HepG2 (cell line): ENCODE results near the gene ARL2. TPM values are rescaled to one million over a fixed set of nuclear protein-coding genes. Genes with fewer than 3 reads are reported as not detected.
A peak's percentile ranks its signal among the peaks of the same experiment; 100 is the strongest.

Experiments
- ATAC-seq: fragments of 200-7000 bp; cut with Tn5 transposase; 3 replicates; pipeline ENCODE4 v1.9.1; 2020; ENCODE audit warnings: mild to moderate bottlenecking, moderate library complexity
- BruUV-seq: library from RNA; stranded (reverse); fragments of 400-500 nt; replicated peaks from 2 replicates; lab custom pipeline; 2021; lab: Mats Ljungman, UMichigan
- CTCF ChIA-PET: fragments of 300-600 bp; formaldehyde crosslinking; extraction: SDS; loops from one replicate; lab custom pipeline; 2021; ENCODE audit warnings: low total read pairs, inconsistent platforms, low intra/inter-chr PET ratio; lab: Yijun Ruan, JAX
- POLR2A ChIA-PET: fragments of 350-600 bp; sonication (Branson Sonifier 250); formaldehyde crosslinking; loops from one replicate; lab custom pipeline; 2020; ENCODE audit warnings: antibody characterized with exemption, inconsistent platforms; lab: Yijun Ruan, JAX
- DNase-seq: peaks from one replicate; pipeline ENCODE4 v3.0.0-alpha.2; 2015; ENCODE audit warnings: low spot score
- FAIRE-seq: peaks from 3 replicates; lab custom pipeline; 2011; peaks lifted over from hg19 to GRCh38; lab: Jason Lieb, UNC
- H2AFZ ChIP-seq: one replicate; pipeline ENCODE4 v1.6.1; 2011; ENCODE audit warnings: low read length, inconsistent platforms
- H3K27ac ChIP-seq: fragments of 300-600 bp; 3 replicates; pipeline ENCODE4 v1.8.0; 2011; ENCODE audit warnings: mixed run types, mild to moderate bottlenecking, mixed read lengths, low read length, inconsistent platforms; ENCODE audit not compliant: insufficient read depth; ENCODE audit errors: extremely low read length
- H3K27me3 ChIP-seq, 2 experiments: fragments of 200-600 bp in 1 of 2; 2 replicates in 1 of 2; 3 replicates in 1 of 2; pipeline versions ENCODE4 v1.6.0 to v1.8.0; 2011; ENCODE audit warnings: low read length in 2 of 2, mild to moderate bottlenecking in 2 of 2, moderate library complexity in 2 of 2, inconsistent platforms in 1 of 2; ENCODE audit not compliant: insufficient read depth in 2 of 2, control insufficient read depth in 1 of 2
- H3K36me3 ChIP-seq, 2 experiments: fragments of 200-600 bp in 1 of 2; replicated peaks in 1 of 2; 2 replicates in 1 of 2; 3 replicates in 1 of 2; pipeline versions ENCODE4 v1.5.1 to v1.8.0; 2011; ENCODE audit warnings: low read length in 2 of 2, inconsistent platforms in 1 of 2; ENCODE audit not compliant: insufficient read depth in 2 of 2, control insufficient read depth in 1 of 2
- H3K4me1 ChIP-seq: 2 replicates; pipeline ENCODE4 v1.5.1; 2012; ENCODE audit warnings: low read length, inconsistent platforms; ENCODE audit not compliant: insufficient read depth
- H3K4me2 ChIP-seq: 2 replicates; pipeline ENCODE4 v1.6.0; 2011; ENCODE audit warnings: low read depth, low read length, inconsistent platforms
- H3K4me3 ChIP-seq, 3 experiments: fragments of 200-600 bp in 1 of 3; sonication (generic), shearing (Covaris generic) in 1 of 3; replicated peaks in 1 of 3; 2 replicates each; pipeline ENCODE4 v1.5.1; 2011 to 2016; ENCODE audit warnings: low read length in 3 of 3, inconsistent platforms in 2 of 3, low read depth in 2 of 3, mild to moderate bottlenecking in 2 of 3, control low read depth in 1 of 3, mixed read lengths in 1 of 3; ENCODE audit not compliant: insufficient read depth in 1 of 3
- H3K79me2 ChIP-seq: one replicate; pipeline ENCODE4 v1.6.1; 2011; ENCODE audit warnings: low read length, inconsistent platforms; ENCODE audit not compliant: insufficient read depth
- H3K9ac ChIP-seq: 2 replicates; pipeline ENCODE4 v1.6.0; 2011; ENCODE audit warnings: mild to moderate bottlenecking, low read depth, low read length, inconsistent platforms; ENCODE audit not compliant: insufficient read depth
- H3K9me3 ChIP-seq: 2 replicates; pipeline ENCODE4 v1.5.1; 2012; ENCODE audit warnings: mild to moderate bottlenecking, low read length
- H4K20me1 ChIP-seq: 2 replicates; pipeline ENCODE4 v1.6.0; 2011; ENCODE audit warnings: inconsistent platforms, mild to moderate bottlenecking, low read length, moderate library complexity; ENCODE audit not compliant: insufficient read depth
- CCAR2 ChIP-seq: fragments of 200-400 bp; formaldehyde crosslinking; optimal IDR thresholded peaks from 2 replicates; pipeline ENCODE3; 2018; ENCODE audit warnings: low read depth, mild to moderate bottlenecking, low read length, moderate library complexity
- PLRG1 ChIP-seq: fragments of 450-650 bp; conservative IDR thresholded peaks from 2 replicates; pipeline ENCODE4 v1.6.1; 2016
- RCOR2 ChIP-seq: IDR thresholded peaks from 2 replicates; pipeline ENCODE4 v1.6.1; 2016; ENCODE audit warnings: missing biosample characterization, missing genetic modification reagents
- ZNF260 ChIP-seq: sonication (generic); formaldehyde crosslinking; IDR thresholded peaks from 2 replicates; pipeline ENCODE4 v1.4.0; 2020; ENCODE audit warnings: missing genetic modification reagents, low read depth, mild to moderate bottlenecking, borderline replicate concordance
- WGBS: methylation state at CpG from one replicate; pipeline ENCODE4 v1.1.6; 2017; ENCODE audit warnings: low lambda C conversion rate; 5-methylcytosine and 5-hydroxymethylcytosine counted together
- in situ Hi-C: cut with HindIII; loops from 2 replicates; pipeline ENCODE4 v1.10.0; 2017; ENCODE audit warnings: low pct_unique_long_range_greater_than_20kb; ENCODE audit not compliant: extremely low pct_ligation_motif_present
- intact Hi-C: fragments of 100-400 bp; cut with micrococcal nuclease; formaldehyde crosslinking; loops from one replicate; pipeline ENCODE4 v1.10.0; 2022; ENCODE audit not compliant: unreplicated experiment
- polyA plus RNA-seq, 8 experiments: library from polyadenylated mRNA; depleted of rRNA in 3 of 8; stranded (reverse) in 7 of 8; unstranded in 1 of 8; fragments of >200 nt; fragmentation: Illumina TruSeq in 4 of 8; extraction: Trizol in 4 of 8; gene quantifications; 2 replicates each; pipeline versions ENCODE4 v1.2.1 to v1.2.3, GENCODE V29; 2011 to 2016; ENCODE audit warnings: low read depth in 4 of 8, missing spikeins in 1 of 8, mixed read lengths in 1 of 8; ENCODE audit not compliant: insufficient read depth in 1 of 8
- total RNA-seq, 5 experiments: library from RNA; depleted of rRNA; stranded (reverse); fragments of >200 nt; fragmentation: Illumina TruSeq; extraction: Trizol; gene quantifications; 2 replicates each; pipeline ENCODE4 v1.2.3, GENCODE V29; 2016; ENCODE audit warnings: low read depth in 1 of 5
- TF ChIP-seq, protein P1 (sequence below): sonication (generic); formaldehyde crosslinking; IDR thresholded peaks from 2 replicates; pipeline ENCODE4 v1.4.0; 2020; ENCODE audit warnings: missing genetic modification reagents
- TF ChIP-seq, protein P2 (sequence below): sonication (generic); formaldehyde crosslinking; IDR thresholded peaks from 2 replicates; pipeline ENCODE4 v1.5.1; 2020; ENCODE audit warnings: missing genetic modification reagents, mild to moderate bottlenecking, borderline replicate concordance
- TF ChIP-seq, protein P3 (sequence below): sonication (generic); formaldehyde crosslinking; IDR thresholded peaks from 2 replicates; pipeline ENCODE4 v1.5.1; 2020; ENCODE audit warnings: mild to moderate bottlenecking, missing genetic modification reagents, moderate library complexity
- TF ChIP-seq, protein P4 (sequence below): IDR thresholded peaks from 2 replicates; pipeline ENCODE4 v1.6.1; 2012; ENCODE audit warnings: low read length, improper control_type of control experiment
- TF ChIP-seq, protein P5 (sequence below): sonication (generic); formaldehyde crosslinking; IDR thresholded peaks from 2 replicates; pipeline ENCODE4 v1.4.0; 2020; ENCODE audit warnings: missing genetic modification reagents

The ARL2 gene
- total and polyA plus RNA-seq, 2 of the 13 experiments (the other 11 are each of a cell fraction or from before 2014, with no cell fraction given): 82.9 to 84.4 TPM

- TF ChIP-seq, protein P1, sequence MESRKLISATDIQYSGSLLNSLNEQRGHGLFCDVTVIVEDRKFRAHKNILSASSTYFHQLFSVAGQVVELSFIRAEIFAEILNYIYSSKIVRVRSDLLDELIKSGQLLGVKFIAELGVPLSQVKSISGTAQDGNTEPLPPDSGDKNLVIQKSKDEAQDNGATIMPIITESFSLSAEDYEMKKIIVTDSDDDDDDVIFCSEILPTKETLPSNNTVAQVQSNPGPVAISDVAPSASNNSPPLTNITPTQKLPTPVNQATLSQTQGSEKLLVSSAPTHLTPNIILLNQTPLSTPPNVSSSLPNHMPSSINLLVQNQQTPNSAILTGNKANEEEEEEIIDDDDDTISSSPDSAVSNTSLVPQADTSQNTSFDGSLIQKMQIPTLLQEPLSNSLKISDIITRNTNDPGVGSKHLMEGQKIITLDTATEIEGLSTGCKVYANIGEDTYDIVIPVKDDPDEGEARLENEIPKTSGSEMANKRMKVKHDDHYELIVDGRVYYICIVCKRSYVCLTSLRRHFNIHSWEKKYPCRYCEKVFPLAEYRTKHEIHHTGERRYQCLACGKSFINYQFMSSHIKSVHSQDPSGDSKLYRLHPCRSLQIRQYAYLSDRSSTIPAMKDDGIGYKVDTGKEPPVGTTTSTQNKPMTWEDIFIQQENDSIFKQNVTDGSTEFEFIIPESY: no peak
- TF ChIP-seq ZNF260: no peak
- TF ChIP-seq, protein P2, sequence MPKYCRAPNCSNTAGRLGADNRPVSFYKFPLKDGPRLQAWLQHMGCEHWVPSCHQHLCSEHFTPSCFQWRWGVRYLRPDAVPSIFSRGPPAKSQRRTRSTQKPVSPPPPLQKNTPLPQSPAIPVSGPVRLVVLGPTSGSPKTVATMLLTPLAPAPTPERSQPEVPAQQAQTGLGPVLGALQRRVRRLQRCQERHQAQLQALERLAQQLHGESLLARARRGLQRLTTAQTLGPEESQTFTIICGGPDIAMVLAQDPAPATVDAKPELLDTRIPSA: no peak
- TF ChIP-seq PLRG1: no peak
- no peaks in the 10 kb centered on the region for H3K9me3 ChIP-seq
- H3K36me3 ChIP-seq: no peaks in the 10 kb centered on the region
- no peak overlapping the region for H3K4me3 ChIP-seq
- in situ Hi-C loops (loop anchor here (5.0 kb wide), 1 partner anchor 38 kb away; the partner anchor contains the start of gene SNX15), intact Hi-C loops (no loop called here)
- 37% methylated on average over 4 of the region's 4 CpGs for WGBS
- ChIA-PET POLR2A (interaction anchor here (1.1 to 1.2 kb wide), 3 partner anchors 24 to 188 kb away, joined by 3 to 4 read pairs (median 3); partner anchors contain the start of gene SAC3D1), CTCF (no interaction called here)
- H3K79me2 ChIP-seq: no peaks in the 10 kb centered on the region
- no peak overlapping the region for H2AFZ ChIP-seq
- H3K27me3 ChIP-seq: no peaks in the 10 kb centered on the region
- FAIRE-seq (no peak), DNase-seq (no peak), ATAC-seq (no peak)
- H3K4me1 ChIP-seq: peaks cover 50% of the 10 kb centered on the region
- H3K9ac ChIP-seq: no peak overlapping the region
- H3K27ac ChIP-seq: peak overlapping the region; percentile 41
- H3K4me2 ChIP-seq: peak overlapping the region; percentile 58; the same call in 1 of the 2 replicates
- no peaks in the 10 kb centered on the region for H4K20me1 ChIP-seq
- BruUV-seq: no TSS peak
These were observed 50.9 kb downstream of the ARL2 start for GRCh38 chr11:65064847-65065240.

GRCh38 chr11:65065851-65066250 is 51.9 kb downstream of the ARL2 start:
- H3K9me3 ChIP-seq: no peaks in the 10 kb centered on the region
- intact Hi-C loops (no loop called here), in situ Hi-C loops (loop anchor here (5.0 kb wide), 1 partner anchor 39 kb away; the partner anchor contains the start of gene SNX15)
- 12% methylated on average over 7 of the region's 7 CpGs for WGBS
- no TSS peak for BruUV-seq
- ChIA-PET POLR2A (interaction anchor here (0.5 to 2.2 kb wide), 16 partner anchors 10 to 357 kb away, joined by 3 to 10 read pairs (median 4); partner anchors contain the start of genes ARL2, NEAT1, SAC3D1 and TM7SF2), CTCF (no interaction called here)
- FAIRE-seq: no peak
- H3K9ac ChIP-seq: peak overlapping the region; percentile 74
- H3K79me2 ChIP-seq: no peaks in the 10 kb centered on the region
- peak; percentile 9 for ATAC-seq
- H2AFZ ChIP-seq: no peak overlapping the region
- H3K4me3 ChIP-seq: peak overlapping the region; percentile 65 to 79 (median 67)
- H3K4me2 ChIP-seq: peak overlapping the region; percentile 87
- no peaks in the 10 kb centered on the region for H3K36me3 ChIP-seq
- peak overlapping the region; percentile 59 for H3K27ac ChIP-seq
- peaks cover 40% of the 10 kb centered on the region for H3K4me1 ChIP-seq
- no peak for DNase-seq
- H4K20me1 ChIP-seq: no peaks in the 10 kb centered on the region
- H3K27me3 ChIP-seq: no peaks in the 10 kb centered on the region
- TF ChIP-seq, protein P3, sequence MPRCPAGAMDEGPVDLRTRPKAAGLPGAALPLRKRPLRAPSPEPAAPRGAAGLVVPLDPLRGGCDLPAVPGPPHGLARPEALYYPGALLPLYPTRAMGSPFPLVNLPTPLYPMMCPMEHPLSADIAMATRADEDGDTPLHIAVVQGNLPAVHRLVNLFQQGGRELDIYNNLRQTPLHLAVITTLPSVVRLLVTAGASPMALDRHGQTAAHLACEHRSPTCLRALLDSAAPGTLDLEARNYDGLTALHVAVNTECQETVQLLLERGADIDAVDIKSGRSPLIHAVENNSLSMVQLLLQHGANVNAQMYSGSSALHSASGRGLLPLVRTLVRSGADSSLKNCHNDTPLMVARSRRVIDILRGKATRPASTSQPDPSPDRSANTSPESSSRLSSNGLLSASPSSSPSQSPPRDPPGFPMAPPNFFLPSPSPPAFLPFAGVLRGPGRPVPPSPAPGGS (CRISPR knock-in tag): no peak
- TF ChIP-seq CCAR2: no peak
- TF ChIP-seq, protein P4, sequence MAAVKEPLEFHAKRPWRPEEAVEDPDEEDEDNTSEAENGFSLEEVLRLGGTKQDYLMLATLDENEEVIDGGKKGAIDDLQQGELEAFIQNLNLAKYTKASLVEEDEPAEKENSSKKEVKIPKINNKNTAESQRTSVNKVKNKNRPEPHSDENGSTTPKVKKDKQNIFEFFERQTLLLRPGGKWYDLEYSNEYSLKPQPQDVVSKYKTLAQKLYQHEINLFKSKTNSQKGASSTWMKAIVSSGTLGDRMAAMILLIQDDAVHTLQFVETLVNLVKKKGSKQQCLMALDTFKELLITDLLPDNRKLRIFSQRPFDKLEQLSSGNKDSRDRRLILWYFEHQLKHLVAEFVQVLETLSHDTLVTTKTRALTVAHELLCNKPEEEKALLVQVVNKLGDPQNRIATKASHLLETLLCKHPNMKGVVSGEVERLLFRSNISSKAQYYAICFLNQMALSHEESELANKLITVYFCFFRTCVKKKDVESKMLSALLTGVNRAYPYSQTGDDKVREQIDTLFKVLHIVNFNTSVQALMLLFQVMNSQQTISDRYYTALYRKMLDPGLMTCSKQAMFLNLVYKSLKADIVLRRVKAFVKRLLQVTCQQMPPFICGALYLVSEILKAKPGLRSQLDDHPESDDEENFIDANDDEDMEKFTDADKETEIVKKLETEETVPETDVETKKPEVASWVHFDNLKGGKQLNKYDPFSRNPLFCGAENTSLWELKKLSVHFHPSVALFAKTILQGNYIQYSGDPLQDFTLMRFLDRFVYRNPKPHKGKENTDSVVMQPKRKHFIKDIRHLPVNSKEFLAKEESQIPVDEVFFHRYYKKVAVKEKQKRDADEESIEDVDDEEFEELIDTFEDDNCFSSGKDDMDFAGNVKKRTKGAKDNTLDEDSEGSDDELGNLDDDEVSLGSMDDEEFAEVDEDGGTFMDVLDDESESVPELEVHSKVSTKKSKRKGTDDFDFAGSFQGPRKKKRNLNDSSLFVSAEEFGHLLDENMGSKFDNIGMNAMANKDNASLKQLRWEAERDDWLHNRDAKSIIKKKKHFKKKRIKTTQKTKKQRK: no peak
- TF ChIP-seq, protein P5, sequence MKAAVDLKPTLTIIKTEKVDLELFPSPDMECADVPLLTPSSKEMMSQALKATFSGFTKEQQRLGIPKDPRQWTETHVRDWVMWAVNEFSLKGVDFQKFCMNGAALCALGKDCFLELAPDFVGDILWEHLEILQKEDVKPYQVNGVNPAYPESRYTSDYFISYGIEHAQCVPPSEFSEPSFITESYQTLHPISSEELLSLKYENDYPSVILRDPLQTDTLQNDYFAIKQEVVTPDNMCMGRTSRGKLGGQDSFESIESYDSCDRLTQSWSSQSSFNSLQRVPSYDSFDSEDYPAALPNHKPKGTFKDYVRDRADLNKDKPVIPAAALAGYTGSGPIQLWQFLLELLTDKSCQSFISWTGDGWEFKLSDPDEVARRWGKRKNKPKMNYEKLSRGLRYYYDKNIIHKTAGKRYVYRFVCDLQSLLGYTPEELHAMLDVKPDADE (CRISPR knock-in tag): no peak
- no peak for TF ChIP-seq RCOR2 (CRISPR knock-in tag)
